Neural cell (in vitro differentiated cells): ENCODE measurements around the gene DSN1.

Experiments
- EP300 ChIP-seq: fragments of 450-650 bp; conservative IDR thresholded peaks from 2 replicates; pipeline ENCODE4 v1.6.1; 2014; ENCODE audit warnings: antibody characterized with exemption, mild to moderate bottlenecking, moderate library complexity; ENCODE audit not compliant: poor library complexity, severe bottlenecking
- EZH2 ChIP-seq: fragments of 200-600, 300-800 bp; shearing (Covaris generic), sonication (generic); IDR thresholded peaks from 2 replicates; pipeline ENCODE4 v1.6.1; 2014; ENCODE audit warnings: antibody characterized with exemption, low read length, borderline replicate concordance, mild to moderate bottlenecking; ENCODE audit not compliant: insufficient read depth, poor library complexity, severe bottlenecking
- RAD21 ChIP-seq: fragments of 450-650 bp; conservative IDR thresholded peaks from 2 replicates; pipeline ENCODE4 v1.6.1; 2014; ENCODE audit warnings: antibody characterized with exemption, mild to moderate bottlenecking, moderate library complexity
- SMC3 ChIP-seq: fragments of 450-650 bp; conservative IDR thresholded peaks from 2 replicates; pipeline ENCODE4 v1.6.1; 2014; ENCODE audit warnings: antibody characterized with exemption, mild to moderate bottlenecking, moderate library complexity; ENCODE audit not compliant: poor library complexity
- TAF1 ChIP-seq: IDR thresholded peaks from 2 replicates; pipeline ENCODE4 v1.6.1; 2012; ENCODE audit warnings: low read depth
- TF ChIP-seq, protein P1 (sequence below): fragments of 450-650 bp; IDR thresholded peaks from 2 replicates; pipeline ENCODE4 v1.5.1; 2014; ENCODE audit warnings: antibody characterized with exemption, mild to moderate bottlenecking, moderate library complexity; ENCODE audit not compliant: poor library complexity, severe bottlenecking
- TF ChIP-seq, protein P2 (sequence below): IDR thresholded peaks from 2 replicates; pipeline ENCODE4 v1.6.1; 2012; ENCODE audit warnings: borderline replicate concordance

DNA sequence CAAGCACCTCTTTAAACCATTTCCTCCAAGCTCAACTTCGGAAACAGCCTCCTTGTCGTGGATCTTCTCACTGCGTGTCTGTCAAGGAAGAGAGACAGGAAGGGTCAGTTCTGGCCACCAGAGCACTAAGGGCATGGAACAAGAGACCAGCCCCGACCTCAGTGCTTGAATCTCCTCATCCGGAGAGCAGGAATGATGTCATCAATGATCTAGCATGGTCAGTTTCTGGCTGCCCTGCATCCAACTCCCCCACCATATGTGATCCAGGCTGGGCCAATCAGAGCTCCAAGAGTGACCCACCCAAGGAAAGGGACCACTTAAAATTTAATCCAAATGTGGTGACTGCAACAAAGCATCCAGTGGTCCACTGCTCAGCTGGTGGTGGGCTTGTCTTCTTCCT, 23.3 kb upstream of the DSN1 start:
- TF ChIP-seq, protein P1, sequence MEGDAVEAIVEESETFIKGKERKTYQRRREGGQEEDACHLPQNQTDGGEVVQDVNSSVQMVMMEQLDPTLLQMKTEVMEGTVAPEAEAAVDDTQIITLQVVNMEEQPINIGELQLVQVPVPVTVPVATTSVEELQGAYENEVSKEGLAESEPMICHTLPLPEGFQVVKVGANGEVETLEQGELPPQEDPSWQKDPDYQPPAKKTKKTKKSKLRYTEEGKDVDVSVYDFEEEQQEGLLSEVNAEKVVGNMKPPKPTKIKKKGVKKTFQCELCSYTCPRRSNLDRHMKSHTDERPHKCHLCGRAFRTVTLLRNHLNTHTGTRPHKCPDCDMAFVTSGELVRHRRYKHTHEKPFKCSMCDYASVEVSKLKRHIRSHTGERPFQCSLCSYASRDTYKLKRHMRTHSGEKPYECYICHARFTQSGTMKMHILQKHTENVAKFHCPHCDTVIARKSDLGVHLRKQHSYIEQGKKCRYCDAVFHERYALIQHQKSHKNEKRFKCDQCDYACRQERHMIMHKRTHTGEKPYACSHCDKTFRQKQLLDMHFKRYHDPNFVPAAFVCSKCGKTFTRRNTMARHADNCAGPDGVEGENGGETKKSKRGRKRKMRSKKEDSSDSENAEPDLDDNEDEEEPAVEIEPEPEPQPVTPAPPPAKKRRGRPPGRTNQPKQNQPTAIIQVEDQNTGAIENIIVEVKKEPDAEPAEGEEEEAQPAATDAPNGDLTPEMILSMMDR = no peak
- no peak for TF ChIP-seq EZH2
- TF ChIP-seq SMC3 = no peak
- TF ChIP-seq EP300 = no peak
- TF ChIP-seq RAD21 = no peak
- TF ChIP-seq, protein P2, sequence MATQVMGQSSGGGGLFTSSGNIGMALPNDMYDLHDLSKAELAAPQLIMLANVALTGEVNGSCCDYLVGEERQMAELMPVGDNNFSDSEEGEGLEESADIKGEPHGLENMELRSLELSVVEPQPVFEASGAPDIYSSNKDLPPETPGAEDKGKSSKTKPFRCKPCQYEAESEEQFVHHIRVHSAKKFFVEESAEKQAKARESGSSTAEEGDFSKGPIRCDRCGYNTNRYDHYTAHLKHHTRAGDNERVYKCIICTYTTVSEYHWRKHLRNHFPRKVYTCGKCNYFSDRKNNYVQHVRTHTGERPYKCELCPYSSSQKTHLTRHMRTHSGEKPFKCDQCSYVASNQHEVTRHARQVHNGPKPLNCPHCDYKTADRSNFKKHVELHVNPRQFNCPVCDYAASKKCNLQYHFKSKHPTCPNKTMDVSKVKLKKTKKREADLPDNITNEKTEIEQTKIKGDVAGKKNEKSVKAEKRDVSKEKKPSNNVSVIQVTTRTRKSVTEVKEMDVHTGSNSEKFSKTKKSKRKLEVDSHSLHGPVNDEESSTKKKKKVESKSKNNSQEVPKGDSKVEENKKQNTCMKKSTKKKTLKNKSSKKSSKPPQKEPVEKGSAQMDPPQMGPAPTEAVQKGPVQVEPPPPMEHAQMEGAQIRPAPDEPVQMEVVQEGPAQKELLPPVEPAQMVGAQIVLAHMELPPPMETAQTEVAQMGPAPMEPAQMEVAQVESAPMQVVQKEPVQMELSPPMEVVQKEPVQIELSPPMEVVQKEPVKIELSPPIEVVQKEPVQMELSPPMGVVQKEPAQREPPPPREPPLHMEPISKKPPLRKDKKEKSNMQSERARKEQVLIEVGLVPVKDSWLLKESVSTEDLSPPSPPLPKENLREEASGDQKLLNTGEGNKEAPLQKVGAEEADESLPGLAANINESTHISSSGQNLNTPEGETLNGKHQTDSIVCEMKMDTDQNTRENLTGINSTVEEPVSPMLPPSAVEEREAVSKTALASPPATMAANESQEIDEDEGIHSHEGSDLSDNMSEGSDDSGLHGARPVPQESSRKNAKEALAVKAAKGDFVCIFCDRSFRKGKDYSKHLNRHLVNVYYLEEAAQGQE = no peak
- no peak for TF ChIP-seq TAF1
